Thoracic aorta (tissue), 2 donors: Measurements from ENCODE around the gene POU6F2. TPM values are rescaled to one million over a fixed set of nuclear protein-coding genes. Genes with fewer than 3 reads are reported as not detected.

Source experiments
- ATAC-seq: fragments of 150-250 bp; one replicate; pipeline ENCODE4 v1.8.0; 2017; ENCODE audit warnings: low read depth; ENCODE audit not compliant: insufficient number of reproducible peaks, low FRiP score
- DNase-seq: peaks from one replicate; pipeline ENCODE4 v3.0.0-alpha.2; 2020; ENCODE audit warnings: low spot score
- H3K27ac ChIP-seq, 2 donors: fragments of 200-600 bp; sonication (generic); 1 replicate in 1 of 2; 2 replicates in 1 of 2; pipeline ENCODE4 v1.5.1; 2016; ENCODE audit warnings: mild to moderate bottlenecking in 2 of 2, moderate library complexity in 2 of 2
- H3K27me3 ChIP-seq: fragments of 200-600 bp; sonication (generic); replicated peaks from 2 replicates; pipeline ENCODE4 v1.6.0; 2016; ENCODE audit warnings: mild to moderate bottlenecking; ENCODE audit not compliant: insufficient read depth
- H3K36me3 ChIP-seq: fragments of 200-600 bp; sonication (generic); one replicate; pipeline ENCODE4 v1.5.1; 2016
- H3K4me1 ChIP-seq, 2 donors: fragments of 200-600 bp; sonication (generic); 1 replicate in 1 of 2; 2 replicates in 1 of 2; pipeline versions ENCODE4 v1.5.1 to v1.6.0; 2016; ENCODE audit warnings: low read depth in 2 of 2, mild to moderate bottlenecking in 1 of 2; ENCODE audit not compliant: control insufficient read depth in 1 of 2
- H3K4me3 ChIP-seq: fragments of 200-600 bp; sonication (generic); 2 replicates; pipeline ENCODE4 v1.5.1; 2016; ENCODE audit warnings: mild to moderate bottlenecking
- H3K9me3 ChIP-seq: fragments of 200-600 bp; sonication (generic); 2 replicates; pipeline ENCODE4 v1.5.1; 2016
- total RNA-seq, 2 donors: library from RNA; depleted of rRNA; stranded (reverse); fragments of >200 nt; gene quantifications; one replicate each; pipeline versions ENCODE4 v1.1.0 to v1.2.3, GENCODE V29; 2016
- TF ChIP-seq, protein P1 (sequence below): fragments of 200-600 bp; sonication (generic); IDR thresholded peaks from one replicate; pipeline ENCODE4 v1.5.1; 2019; ENCODE audit warnings: antibody characterized with exemption

POU6F2 gene
- total RNA-seq, 2 donors from 2014 or later = not detected

DNA sequence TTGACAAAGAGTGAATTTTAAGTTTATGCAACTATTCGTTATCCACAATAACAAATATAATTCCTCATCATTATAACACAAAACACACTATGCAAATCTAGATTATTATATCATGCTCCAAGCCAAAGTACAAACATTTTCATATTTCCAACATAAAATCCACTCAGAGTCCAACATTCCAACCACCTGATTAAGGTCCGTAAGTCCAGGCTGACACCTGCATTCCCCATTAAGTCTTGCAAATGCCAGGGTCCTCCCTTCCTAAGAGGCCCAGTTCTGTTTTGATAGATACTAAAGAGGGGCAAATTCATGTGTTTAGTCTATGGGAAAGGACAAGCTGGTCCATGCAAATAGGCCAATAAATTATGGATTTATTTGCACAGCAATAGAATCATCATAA is 206.1 kb downstream of the POU6F2 start:
- H3K27ac ChIP-seq = no peak overlapping the region
- no peaks in the 10 kb centered on the region for H3K9me3 ChIP-seq
- no peaks in the 10 kb centered on the region for H3K27me3 ChIP-seq

DNA sequence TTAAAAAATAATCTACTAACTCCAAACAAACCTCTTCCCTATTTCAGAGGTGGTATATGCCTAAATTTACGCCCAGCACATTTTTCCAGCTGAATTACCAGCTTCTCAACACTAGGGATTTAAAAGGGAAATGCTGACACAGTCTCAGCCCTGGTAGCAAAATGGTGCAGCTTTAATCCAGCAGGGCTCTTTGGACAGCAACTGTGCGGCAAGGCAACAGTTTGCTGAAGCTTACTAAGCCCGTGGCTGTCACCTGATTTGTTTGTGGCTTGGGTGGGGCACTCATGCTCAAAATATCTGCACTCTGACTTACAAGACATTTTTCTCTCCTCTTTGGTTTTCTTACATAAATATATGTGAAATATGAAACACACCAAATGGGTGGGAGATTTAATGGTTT is 206.7 kb downstream of the POU6F2 start:
- no peaks in the 10 kb centered on the region for H3K36me3 ChIP-seq
- H3K27me3 ChIP-seq = no peaks in the 10 kb centered on the region
- ATAC-seq = no peak
- H3K4me1 ChIP-seq = no peaks in the 10 kb centered on the region
- DNase-seq = no peak
- no peaks in the 10 kb centered on the region for H3K9me3 ChIP-seq
- TF ChIP-seq, protein P1, sequence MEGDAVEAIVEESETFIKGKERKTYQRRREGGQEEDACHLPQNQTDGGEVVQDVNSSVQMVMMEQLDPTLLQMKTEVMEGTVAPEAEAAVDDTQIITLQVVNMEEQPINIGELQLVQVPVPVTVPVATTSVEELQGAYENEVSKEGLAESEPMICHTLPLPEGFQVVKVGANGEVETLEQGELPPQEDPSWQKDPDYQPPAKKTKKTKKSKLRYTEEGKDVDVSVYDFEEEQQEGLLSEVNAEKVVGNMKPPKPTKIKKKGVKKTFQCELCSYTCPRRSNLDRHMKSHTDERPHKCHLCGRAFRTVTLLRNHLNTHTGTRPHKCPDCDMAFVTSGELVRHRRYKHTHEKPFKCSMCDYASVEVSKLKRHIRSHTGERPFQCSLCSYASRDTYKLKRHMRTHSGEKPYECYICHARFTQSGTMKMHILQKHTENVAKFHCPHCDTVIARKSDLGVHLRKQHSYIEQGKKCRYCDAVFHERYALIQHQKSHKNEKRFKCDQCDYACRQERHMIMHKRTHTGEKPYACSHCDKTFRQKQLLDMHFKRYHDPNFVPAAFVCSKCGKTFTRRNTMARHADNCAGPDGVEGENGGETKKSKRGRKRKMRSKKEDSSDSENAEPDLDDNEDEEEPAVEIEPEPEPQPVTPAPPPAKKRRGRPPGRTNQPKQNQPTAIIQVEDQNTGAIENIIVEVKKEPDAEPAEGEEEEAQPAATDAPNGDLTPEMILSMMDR = no peak
- no peak overlapping the region for H3K4me3 ChIP-seq
- H3K27ac ChIP-seq = no peak overlapping the region

More for the DNA sequence above, 206.1 kb downstream of the POU6F2 start:
- Histone ChIP-seq H3K4me1 (no peaks in the 10 kb centered on the region), H3K36me3 (no peaks in the 10 kb centered on the region), H3K4me3 (no peak overlapping the region)
- ATAC-seq = no peak
- TF ChIP-seq, protein P1 = no peak
- no peak for DNase-seq

DNA sequence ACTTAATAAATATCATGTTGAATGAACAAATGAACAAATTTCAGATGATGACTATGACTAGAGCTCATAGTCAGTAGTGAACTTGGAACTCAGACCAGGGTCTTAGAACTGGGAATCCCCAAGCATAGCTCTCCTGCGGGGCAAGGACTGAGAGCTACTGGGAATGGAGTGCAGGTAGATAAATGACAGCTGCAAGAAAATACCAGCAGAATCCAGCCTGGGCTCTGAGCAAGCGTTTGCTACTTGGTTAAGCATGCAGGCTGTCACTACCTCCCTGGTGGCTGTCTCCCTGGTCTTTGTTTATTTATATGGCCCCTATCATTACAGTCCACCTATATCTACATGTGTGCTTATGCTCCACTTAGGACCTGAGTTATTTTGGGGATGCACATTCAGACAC is 208.4 kb downstream of the POU6F2 start:
- Histone ChIP-seq H3K27ac (no peak overlapping the region), H3K9me3 (no peaks in the 10 kb centered on the region), H3K27me3 (no peaks in the 10 kb centered on the region), H3K4me3 (no peak overlapping the region), H3K4me1 (no peaks in the 10 kb centered on the region), H3K36me3 (no peaks in the 10 kb centered on the region)
- no peak for DNase-seq
- TF ChIP-seq, protein P1 = no peak
- no peak for ATAC-seq

DNA sequence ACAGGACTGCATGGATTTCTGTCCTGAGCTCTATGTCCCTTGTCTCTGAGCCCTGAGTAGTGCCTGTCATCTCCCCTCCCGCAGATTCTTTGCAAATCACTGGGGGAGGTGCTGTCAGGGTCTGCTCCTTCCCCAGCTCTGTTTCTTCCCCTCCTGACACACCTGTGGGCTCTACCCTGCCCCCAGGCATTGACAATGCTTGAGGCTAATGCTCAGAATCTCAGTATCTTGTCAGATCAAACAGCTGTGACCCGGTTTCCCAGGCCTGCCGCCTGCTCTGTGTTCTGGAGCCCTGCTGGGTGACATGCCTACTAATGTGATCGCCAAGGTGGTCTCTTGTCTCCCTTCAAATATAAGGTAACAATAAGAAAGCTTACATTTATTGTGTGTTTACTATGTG is 209.0 kb downstream of the POU6F2 start:
- Histone ChIP-seq H3K4me3 (no peak overlapping the region), H3K9me3 (no peaks in the 10 kb centered on the region), H3K27me3 (no peaks in the 10 kb centered on the region), H3K27ac (no peak overlapping the region), H3K4me1 (no peaks in the 10 kb centered on the region), H3K36me3 (no peaks in the 10 kb centered on the region)
- ATAC-seq = no peak
- DNase-seq = no peak
- TF ChIP-seq, protein P1 = no peak

DNA sequence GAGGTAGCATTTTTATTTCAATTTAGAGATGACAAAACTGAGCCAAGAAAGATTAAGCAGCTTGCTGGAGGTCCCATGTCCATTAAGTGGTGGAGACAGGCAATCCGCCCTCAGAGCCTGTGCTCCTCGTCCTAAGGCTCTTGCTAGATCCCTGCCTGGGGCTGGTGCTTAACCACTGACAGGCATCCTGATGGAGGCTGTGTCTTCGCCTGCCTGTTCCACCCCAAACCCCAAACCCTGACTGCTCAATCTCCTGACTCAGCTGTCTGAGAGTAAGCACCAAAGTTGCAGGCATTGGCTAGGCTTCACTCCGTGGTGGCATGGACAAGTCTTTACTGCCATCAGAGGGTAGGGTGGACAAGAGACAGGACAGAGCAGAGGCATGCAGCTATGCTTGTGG is 209.4 kb downstream of the POU6F2 start:
- TF ChIP-seq, protein P1 = no peak
- H3K4me3 ChIP-seq = no peak overlapping the region
- H3K4me1 ChIP-seq = no peaks in the 10 kb centered on the region
- no peaks in the 10 kb centered on the region for H3K27me3 ChIP-seq
- ATAC-seq (no peak), DNase-seq (no peak)
- H3K9me3 ChIP-seq = no peaks in the 10 kb centered on the region
- H3K36me3 ChIP-seq = no peaks in the 10 kb centered on the region
- H3K27ac ChIP-seq = no peak overlapping the region
